Measurements from ENCODE around the gene PLEK2.

DNA sequence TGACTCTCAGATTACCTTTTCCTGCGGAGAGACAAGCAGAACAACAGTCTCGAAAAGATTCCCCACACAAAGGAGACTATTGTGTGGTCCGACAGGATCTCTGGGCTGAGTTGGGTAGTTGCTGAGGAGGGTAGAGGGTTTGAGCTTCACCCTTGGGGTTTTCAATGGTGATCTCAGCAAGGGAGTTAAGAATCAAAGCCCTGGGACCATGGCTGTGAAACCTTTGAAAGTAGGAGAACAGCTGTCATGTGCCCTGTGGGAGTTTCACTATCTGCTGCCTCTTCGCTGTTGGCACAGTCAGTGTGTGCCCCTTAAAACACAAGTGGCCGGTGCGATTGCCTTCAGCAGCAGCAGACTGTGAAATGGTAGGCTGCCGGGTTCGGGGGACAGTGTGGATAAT, 14.2 kb upstream of the PLEK2 start:
- TF ChIP-seq, protein P1, sequence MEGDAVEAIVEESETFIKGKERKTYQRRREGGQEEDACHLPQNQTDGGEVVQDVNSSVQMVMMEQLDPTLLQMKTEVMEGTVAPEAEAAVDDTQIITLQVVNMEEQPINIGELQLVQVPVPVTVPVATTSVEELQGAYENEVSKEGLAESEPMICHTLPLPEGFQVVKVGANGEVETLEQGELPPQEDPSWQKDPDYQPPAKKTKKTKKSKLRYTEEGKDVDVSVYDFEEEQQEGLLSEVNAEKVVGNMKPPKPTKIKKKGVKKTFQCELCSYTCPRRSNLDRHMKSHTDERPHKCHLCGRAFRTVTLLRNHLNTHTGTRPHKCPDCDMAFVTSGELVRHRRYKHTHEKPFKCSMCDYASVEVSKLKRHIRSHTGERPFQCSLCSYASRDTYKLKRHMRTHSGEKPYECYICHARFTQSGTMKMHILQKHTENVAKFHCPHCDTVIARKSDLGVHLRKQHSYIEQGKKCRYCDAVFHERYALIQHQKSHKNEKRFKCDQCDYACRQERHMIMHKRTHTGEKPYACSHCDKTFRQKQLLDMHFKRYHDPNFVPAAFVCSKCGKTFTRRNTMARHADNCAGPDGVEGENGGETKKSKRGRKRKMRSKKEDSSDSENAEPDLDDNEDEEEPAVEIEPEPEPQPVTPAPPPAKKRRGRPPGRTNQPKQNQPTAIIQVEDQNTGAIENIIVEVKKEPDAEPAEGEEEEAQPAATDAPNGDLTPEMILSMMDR (IDR thresholded peaks at IDR 0.05 in 8 of 11, conservative IDR thresholded peaks at IDR 0.05 in 3 of 11): no peak
- no peak for TF ChIP-seq POLR2AphosphoS5 (IDR thresholded peaks at IDR 0.05)
- TF ChIP-seq POLR2A (IDR thresholded peaks at IDR 0.05): no peak

Data from spleen (tissue), 7 donors.